ENCODE data around the gene RHOB.

- no peak for TF ChIP-seq CTCF (IDR thresholded peaks at IDR 0.05)
- no peak for TF ChIP-seq POLR2A (IDR thresholded peaks at IDR 0.05)
Measured at GRCh38 chr2:20468549-20469500, 22.0 kb downstream of the RHOB start.

Data from uterus (tissue), 2 donors.